ENCODE results near the gene CRABP2.

DNA sequence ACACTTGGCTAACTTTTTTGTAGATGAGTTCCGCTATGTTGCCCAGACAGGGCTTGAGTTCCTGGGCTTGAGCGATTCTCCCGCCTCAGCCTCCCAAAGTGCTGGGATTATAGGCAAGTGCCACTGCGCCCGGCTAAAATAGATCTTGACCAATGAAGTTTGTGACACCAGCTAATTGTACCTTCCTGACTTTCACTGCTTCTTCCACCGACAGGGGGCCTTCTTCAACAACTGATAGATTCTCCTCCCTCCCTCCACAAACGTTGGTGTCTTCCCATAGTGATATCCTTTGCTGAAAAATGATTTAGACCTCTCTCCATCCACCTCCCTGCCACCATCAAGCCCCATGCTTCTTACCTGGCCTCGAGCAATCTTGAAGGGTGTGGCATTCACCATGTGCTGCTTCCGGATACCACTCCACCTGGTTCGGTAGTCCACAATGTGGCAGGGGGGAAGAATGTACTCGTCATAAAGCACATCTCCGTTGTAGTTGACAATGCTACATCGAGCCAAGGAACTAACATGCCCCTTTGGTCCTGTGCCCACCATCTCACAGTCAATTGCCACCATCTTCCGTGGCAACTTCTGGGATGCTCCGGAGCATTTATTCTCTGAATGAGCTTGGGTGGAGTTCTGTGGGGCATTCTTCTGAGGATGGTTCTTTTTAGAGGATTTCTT, 21.3 kb upstream of the CRABP2 start:
- TF ChIP-seq MAZ (IDR thresholded peaks at IDR 0.05; ENCODE audit: borderline replicate concordance, low read depth, low read length) (no peak), POLR2A (IDR thresholded peaks at IDR 0.05; ENCODE audit: low read length) (no peak), CBX8 (IDR thresholded peaks at IDR 0.05) (no peak), REST (IDR thresholded peaks at IDR 0.05) (no peak), FOSL2 (IDR thresholded peaks at IDR 0.05) (no peak), FOSL2 (CRISPR knock-in tag; IDR thresholded peaks at IDR 0.05) (no peak), RFX5 (IDR thresholded peaks at IDR 0.05) (no peak), USF2 (IDR thresholded peaks at IDR 0.05) (no peak), HDAC2 (IDR thresholded peaks at IDR 0.05) (no peak), JUN (IDR thresholded peaks at IDR 0.05) (no peak), CEBPB (IDR thresholded peaks at IDR 0.05) (no peak)
- TF ChIP-seq, protein P1, sequence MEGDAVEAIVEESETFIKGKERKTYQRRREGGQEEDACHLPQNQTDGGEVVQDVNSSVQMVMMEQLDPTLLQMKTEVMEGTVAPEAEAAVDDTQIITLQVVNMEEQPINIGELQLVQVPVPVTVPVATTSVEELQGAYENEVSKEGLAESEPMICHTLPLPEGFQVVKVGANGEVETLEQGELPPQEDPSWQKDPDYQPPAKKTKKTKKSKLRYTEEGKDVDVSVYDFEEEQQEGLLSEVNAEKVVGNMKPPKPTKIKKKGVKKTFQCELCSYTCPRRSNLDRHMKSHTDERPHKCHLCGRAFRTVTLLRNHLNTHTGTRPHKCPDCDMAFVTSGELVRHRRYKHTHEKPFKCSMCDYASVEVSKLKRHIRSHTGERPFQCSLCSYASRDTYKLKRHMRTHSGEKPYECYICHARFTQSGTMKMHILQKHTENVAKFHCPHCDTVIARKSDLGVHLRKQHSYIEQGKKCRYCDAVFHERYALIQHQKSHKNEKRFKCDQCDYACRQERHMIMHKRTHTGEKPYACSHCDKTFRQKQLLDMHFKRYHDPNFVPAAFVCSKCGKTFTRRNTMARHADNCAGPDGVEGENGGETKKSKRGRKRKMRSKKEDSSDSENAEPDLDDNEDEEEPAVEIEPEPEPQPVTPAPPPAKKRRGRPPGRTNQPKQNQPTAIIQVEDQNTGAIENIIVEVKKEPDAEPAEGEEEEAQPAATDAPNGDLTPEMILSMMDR (IDR thresholded peaks at IDR 0.05), result peak; percentile 65
